K562 treated with DMSO at 1 percent for 4 hours (cell line): ENCODE measurements around the gene CNR2. TPM values are rescaled to one million over a fixed set of nuclear protein-coding genes. Genes with fewer than 3 reads are reported as not detected.

ENCODE experiments used
- total RNA-seq: library from RNA; unstranded; fragments of 300-600 nt; gene quantifications from 2 replicates; pipeline ENCODE4 v1.2.3, GENCODE V29; 2022; ENCODE audit not compliant: insufficient read depth

The CNR2 gene
- total RNA-seq: not detected in 2 replicates

GRCh38 chr1:23913212-23913880 lies at the start of gene CNR2:
TSS of gene CNR2 (minus strand) at chr1:23913362. CDS start at chr1:23875617, 37,745 bp downstream.

GRCh38 chr1:23959461-23960290 lies 46.5 kb upstream of the CNR2 start, which contains the start of gene PNRC2:
TSS of gene PNRC2 (plus strand) at chr1:23959828. CDS start at chr1:23961458, 1,630 bp downstream.

GRCh38 chr1:23867895-23868556 lies 45.1 kb downstream of the CNR2 start, which contains the start of gene FUCA1:
TSS of gene FUCA1 (minus strand) at chr1:23868290. CDS start at chr1:23868286, 4 bp downstream.

GRCh38 chr1:23825076-23825761 lies 87.9 kb downstream of the CNR2 start, which contains the start of gene HMGCL:
TSS of gene HMGCL (minus strand) at chr1:23825429. CDS start at chr1:23825415, 14 bp downstream.

Other genes starting within 250 kb of the CNR2 start
- 4,131 and 4,270 TPM in 2 replicates for gene RPL11, start 221.6 kb downstream of the CNR2 start, total RNA-seq
- 14.8 and 16.6 TPM in 2 replicates for gene ELOA, start 169.9 kb downstream of the CNR2 start, total RNA-seq
- 140 and 154 TPM in 2 replicates for gene PITHD1, start 134.9 kb downstream of the CNR2 start, total RNA-seq
- 74.1 and 82.3 TPM in 2 replicates for gene LYPLA2, start 122.2 kb downstream of the CNR2 start, total RNA-seq
- 87.8 and 94.9 TPM in 2 replicates for gene GALE, start 112.6 kb downstream of the CNR2 start, total RNA-seq
- 34.6 and 40.8 TPM in 2 replicates for gene HMGCL, start 87.9 kb downstream of the CNR2 start, total RNA-seq
- 21.0 and 21.8 TPM in 2 replicates for gene FUCA1, start 45.1 kb downstream of the CNR2 start, total RNA-seq
- gene PNRC2, start 46.5 kb upstream of the CNR2 start, total RNA-seq: 95.7 and 120 TPM in 2 replicates
- gene SRSF10, start 67.0 kb upstream of the CNR2 start, total RNA-seq: 65.2 and 91.6 TPM in 2 replicates
- gene MYOM3, start 198.8 kb upstream of the CNR2 start, total RNA-seq: not detected in 2 replicates
- not detected in 2 replicates for gene IL22RA1, start 229.8 kb upstream of the CNR2 start, total RNA-seq